Liver (tissue), 9 donors: ENCODE results near the gene VEZF1. TPM values are rescaled to one million over a fixed set of nuclear protein-coding genes. Genes with fewer than 3 reads are reported as not detected.

Source experiments
- DNase-seq: peaks from one replicate; pipeline ENCODE4 v3.0.0-alpha.2; 2017; ENCODE audit warnings: low spot score
- H3K27ac ChIP-seq, 2 donors: one replicate each; pipeline ENCODE4 v1.7.0; 2013; ENCODE audit warnings: inconsistent platforms in 2 of 2, low read length in 2 of 2, control low read depth in 1 of 2, low read depth in 1 of 2, mild to moderate bottlenecking in 1 of 2
- H3K27me3 ChIP-seq, 4 donors: one replicate each; pipeline versions ENCODE4 v1.6.1 to v1.7.0; 2013; ENCODE audit warnings: low read length in 3 of 4, inconsistent platforms in 1 of 4, mild to moderate bottlenecking in 1 of 4, moderate library complexity in 1 of 4; ENCODE audit not compliant: control insufficient read depth in 4 of 4, insufficient read depth in 4 of 4
- H3K36me3 ChIP-seq, 4 donors: one replicate each; pipeline versions ENCODE4 v1.6.1 to v1.7.0; 2013; ENCODE audit warnings: low read length in 3 of 4, mild to moderate bottlenecking in 3 of 4, low read depth in 1 of 4, moderate library complexity in 1 of 4; ENCODE audit not compliant: control insufficient read depth in 4 of 4, insufficient read depth in 3 of 4
- H3K4me1 ChIP-seq, 4 donors: one replicate each; pipeline versions ENCODE4 v1.6.1 to v1.7.0; 2013; ENCODE audit warnings: low read length in 3 of 4, mild to moderate bottlenecking in 3 of 4, moderate library complexity in 1 of 4; ENCODE audit not compliant: control insufficient read depth in 4 of 4, insufficient read depth in 4 of 4
- H3K4me3 ChIP-seq, 3 donors: one replicate each; pipeline versions ENCODE4 v1.6.1 to v1.7.0; 2013; ENCODE audit warnings: low read length in 3 of 3, control low read depth in 1 of 3, low read depth in 1 of 3, mild to moderate bottlenecking in 1 of 3
- H3K9ac ChIP-seq, 2 donors: one replicate each; pipeline ENCODE4 v1.7.0; 2013; ENCODE audit warnings: low read length in 2 of 2, mild to moderate bottlenecking in 2 of 2, moderate library complexity in 2 of 2, control low read depth in 1 of 2, low read depth in 1 of 2
- H3K9me3 ChIP-seq, 4 donors: one replicate each; pipeline versions ENCODE4 v1.6.1 to v1.7.0; 2013; ENCODE audit warnings: low read length in 3 of 4; ENCODE audit not compliant: control insufficient read depth in 4 of 4
- CTCF ChIP-seq: fragments of 150-350 bp; IDR thresholded peaks from 2 replicates; pipeline ENCODE4 v1.5.1; 2017; ENCODE audit warnings: improper control_type of control experiment, low read depth, low read length; ENCODE audit not compliant: missing input control
- FOXA1 ChIP-seq: IDR thresholded peaks from 2 replicates; pipeline ENCODE4 v1.6.1; 2016; ENCODE audit warnings: antibody characterized with exemption
- FOXA2 ChIP-seq: IDR thresholded peaks from 2 replicates; pipeline ENCODE4 v1.6.1; 2016; ENCODE audit warnings: antibody characterized with exemption
- GABPA ChIP-seq, 2 donors: IDR thresholded peaks in 1 of 2; conservative IDR thresholded peaks in 1 of 2; 2 replicates each; pipeline ENCODE4 v1.6.1; 2016; ENCODE audit warnings: antibody characterized with exemption in 2 of 2, mild to moderate bottlenecking in 1 of 2, moderate library complexity in 1 of 2
- HNF4A ChIP-seq, 2 donors: conservative IDR thresholded peaks; 2 replicates each; pipeline ENCODE4 v1.6.1; 2016; ENCODE audit warnings: antibody characterized with exemption in 2 of 2, mild to moderate bottlenecking in 2 of 2
- HNF4G ChIP-seq: IDR thresholded peaks from 2 replicates; pipeline ENCODE4 v1.6.1; 2016; ENCODE audit warnings: antibody characterized with exemption
- JUND ChIP-seq, 2 donors: IDR thresholded peaks; 2 replicates each; pipeline ENCODE4 v1.6.1; 2016; ENCODE audit warnings: antibody characterized with exemption in 2 of 2
- NR2F2 ChIP-seq: IDR thresholded peaks from 2 replicates; pipeline ENCODE4 v1.6.1; 2016; ENCODE audit warnings: antibody characterized with exemption
- RAD21 ChIP-seq, 2 donors: IDR thresholded peaks; 2 replicates each; pipeline ENCODE4 v1.6.1; 2016; ENCODE audit warnings: antibody characterized with exemption in 2 of 2, mild to moderate bottlenecking in 2 of 2
- RXRA ChIP-seq, 2 donors: IDR thresholded peaks; 2 replicates each; pipeline ENCODE4 v1.6.1; 2017 to 2018; ENCODE audit warnings: antibody characterized with exemption in 2 of 2, mild to moderate bottlenecking in 1 of 2
- SP1 ChIP-seq: IDR thresholded peaks from 2 replicates; pipeline ENCODE4 v1.6.1; 2018; ENCODE audit warnings: antibody characterized with exemption, mild to moderate bottlenecking
- YY1 ChIP-seq: IDR thresholded peaks from 2 replicates; pipeline ENCODE4 v1.6.1; 2016; ENCODE audit warnings: antibody characterized with exemption, mild to moderate bottlenecking
- WGBS: extraction: QIAGEN DNeasy Blood & Tissue Kit; methylation state at CpG from one replicate; pipeline ENCODE4 v1.1.7; 2013; 5-methylcytosine and 5-hydroxymethylcytosine counted together
- polyA plus RNA-seq, 2 donors: library from polyadenylated mRNA; stranded (reverse) in 1 of 2; unstranded in 1 of 2; fragments of 200-250 nt in 1 of 2; fragments of >200 nt in 1 of 2; fragmentation: Nextera tagmentation in 1 of 2; extraction: Ambion mirVana in 1 of 2; gene quantifications; one replicate each; pipeline versions ENCODE4 v1.2.1 to v1.2.3, GENCODE V29; 2013 to 2015
- total RNA-seq, 2 donors: library from RNA; depleted of rRNA; stranded (reverse); fragments of >200 nt; gene quantifications; one replicate each; pipeline ENCODE4 v1.2.3, GENCODE V29; 2014
- TF ChIP-seq, protein P1 (sequence below): IDR thresholded peaks from 2 replicates; pipeline ENCODE4 v1.6.1; 2016; ENCODE audit warnings: antibody characterized with exemption
- TF ChIP-seq, protein P2 (sequence below): IDR thresholded peaks from 2 replicates; pipeline ENCODE4 v1.6.1; 2016; ENCODE audit warnings: antibody characterized with exemption
- TF ChIP-seq, protein P3 (sequence below): IDR thresholded peaks from 2 replicates; pipeline ENCODE4 v1.6.1; 2016; ENCODE audit warnings: antibody characterized with exemption
- donor health status: healthy.
- donor health status: healthy.
- donor health status: healthy.
- donor health status: healthy.
- donor health status: healthy.

VEZF1 gene
- total and polyA plus RNA-seq, 4 donors = 7.9 to 26.2 (median 11.4) TPM

GRCh38 chr17:57971572-57971971, 16.5 kb downstream of the VEZF1 start:
- H3K27ac ChIP-seq = no peak overlapping the region
- no peaks in the 10 kb centered on the region for H3K27me3 ChIP-seq
- peaks cover 0 to 15% (median 9%) of the 10 kb centered on the region in 4 donors for H3K36me3 ChIP-seq
- no peak overlapping the region for H3K4me3 ChIP-seq
- H3K9ac ChIP-seq = no peak overlapping the region
- no peak for DNase-seq
- WGBS = 40% methylated on average over 10 of the region's 10 CpGs
- no peak for TF ChIP-seq CTCF
- TF ChIP-seq RAD21 (IDR thresholded peaks at IDR 0.05) = no peak
- no peak for TF ChIP-seq JUND (IDR thresholded peaks at IDR 0.05)
- TF ChIP-seq, protein P1, sequence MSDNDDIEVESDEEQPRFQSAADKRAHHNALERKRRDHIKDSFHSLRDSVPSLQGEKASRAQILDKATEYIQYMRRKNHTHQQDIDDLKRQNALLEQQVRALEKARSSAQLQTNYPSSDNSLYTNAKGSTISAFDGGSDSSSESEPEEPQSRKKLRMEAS = no peak
- TF ChIP-seq FOXA1 = no peak
- TF ChIP-seq HNF4A (conservative IDR thresholded peaks at IDR 0.05) = no peak
- H3K4me1 ChIP-seq = peaks cover 4 to 29% (median 21%) of the 10 kb centered on the region in 4 donors
- no peaks in the 10 kb centered on the region for H3K9me3 ChIP-seq

DNA sequence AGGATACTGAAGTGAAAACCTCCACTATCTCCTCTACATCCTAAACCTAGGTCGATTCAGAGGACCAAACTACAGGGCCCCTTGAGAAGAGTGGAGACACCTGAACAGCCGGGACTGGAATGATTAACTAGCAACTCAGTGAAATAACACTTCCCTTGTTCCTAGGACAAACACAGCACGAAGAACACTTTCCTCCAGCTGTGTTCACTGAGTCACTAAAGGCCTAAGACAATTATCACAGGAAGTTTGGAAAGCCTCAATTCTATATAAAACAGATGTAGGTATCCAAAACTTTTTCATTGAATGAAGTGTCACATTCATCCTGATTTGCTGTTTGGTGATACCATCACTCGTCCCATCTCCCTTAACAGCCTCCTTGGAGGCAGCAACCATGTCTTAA, 17.3 kb downstream of the VEZF1 start:
- Histone ChIP-seq H3K4me1 (peaks cover 1 to 24% (median 18%) of the 10 kb centered on the region in 4 donors), H3K9me3 (no peaks in the 10 kb centered on the region), H3K27ac (no peak overlapping the region), H3K9ac (no peak overlapping the region), H3K27me3 (no peaks in the 10 kb centered on the region), H3K4me3 (no peak overlapping the region), H3K36me3 (peaks cover 0 to 12% (median 5%) of the 10 kb centered on the region in 4 donors)
- no peak for DNase-seq
- 70% methylated on average over 4 of the region's 4 CpGs for WGBS
- TF ChIP-seq NR2F2 (no peak), FOXA2 (no peak), JUND (IDR thresholded peaks at IDR 0.05) (no peak), HNF4A (conservative IDR thresholded peaks at IDR 0.05) (no peak), SP1 (no peak), YY1 (no peak), CTCF (no peak), GABPA (IDR thresholded peaks at IDR 0.05 in 1 of 2, conservative IDR thresholded peaks at IDR 0.05 in 1 of 2) (no peak)
- TF ChIP-seq, protein P2, sequence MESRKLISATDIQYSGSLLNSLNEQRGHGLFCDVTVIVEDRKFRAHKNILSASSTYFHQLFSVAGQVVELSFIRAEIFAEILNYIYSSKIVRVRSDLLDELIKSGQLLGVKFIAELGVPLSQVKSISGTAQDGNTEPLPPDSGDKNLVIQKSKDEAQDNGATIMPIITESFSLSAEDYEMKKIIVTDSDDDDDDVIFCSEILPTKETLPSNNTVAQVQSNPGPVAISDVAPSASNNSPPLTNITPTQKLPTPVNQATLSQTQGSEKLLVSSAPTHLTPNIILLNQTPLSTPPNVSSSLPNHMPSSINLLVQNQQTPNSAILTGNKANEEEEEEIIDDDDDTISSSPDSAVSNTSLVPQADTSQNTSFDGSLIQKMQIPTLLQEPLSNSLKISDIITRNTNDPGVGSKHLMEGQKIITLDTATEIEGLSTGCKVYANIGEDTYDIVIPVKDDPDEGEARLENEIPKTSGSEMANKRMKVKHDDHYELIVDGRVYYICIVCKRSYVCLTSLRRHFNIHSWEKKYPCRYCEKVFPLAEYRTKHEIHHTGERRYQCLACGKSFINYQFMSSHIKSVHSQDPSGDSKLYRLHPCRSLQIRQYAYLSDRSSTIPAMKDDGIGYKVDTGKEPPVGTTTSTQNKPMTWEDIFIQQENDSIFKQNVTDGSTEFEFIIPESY = no peak

DNA sequence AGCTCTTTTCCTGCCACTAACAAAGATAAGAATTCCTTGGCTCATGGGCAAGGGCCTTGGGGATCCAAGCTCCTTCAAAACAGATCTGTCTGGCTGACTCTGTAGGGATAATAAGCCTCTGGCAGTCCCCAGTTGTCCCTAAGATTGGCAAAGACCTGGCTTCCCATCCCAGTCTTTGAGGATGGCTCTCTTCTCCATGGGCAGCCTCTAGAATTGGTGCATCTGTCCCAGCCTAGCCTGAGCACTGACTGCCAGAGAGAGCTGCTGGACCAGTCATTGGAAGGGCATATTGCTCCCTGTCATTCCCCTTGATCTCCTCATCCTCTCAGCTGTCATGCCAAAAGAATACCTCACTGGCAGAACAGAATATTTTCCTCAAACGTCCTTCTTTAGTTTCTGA, 19.6 kb downstream of the VEZF1 start:
- H3K9me3 ChIP-seq = no peaks in the 10 kb centered on the region
- H3K9ac ChIP-seq = no peak overlapping the region
- H3K36me3 ChIP-seq = no peaks in the 10 kb centered on the region
- H3K4me1 ChIP-seq = peaks cover 0 to 11% (median 4%) of the 10 kb centered on the region in 4 donors
- DNase-seq = no peak
- WGBS = 61% methylated on average over 1 of the region's 1 CpG
- no peaks in the 10 kb centered on the region for H3K27me3 ChIP-seq
- H3K4me3 ChIP-seq = no peak overlapping the region
- no peak overlapping the region for H3K27ac ChIP-seq
- TF ChIP-seq CTCF (no peak), HNF4A (conservative IDR thresholded peaks at IDR 0.05) (no peak), HNF4G (no peak), RXRA (IDR thresholded peaks at IDR 0.05) (no peak), SP1 (no peak)
- TF ChIP-seq, protein P3, sequence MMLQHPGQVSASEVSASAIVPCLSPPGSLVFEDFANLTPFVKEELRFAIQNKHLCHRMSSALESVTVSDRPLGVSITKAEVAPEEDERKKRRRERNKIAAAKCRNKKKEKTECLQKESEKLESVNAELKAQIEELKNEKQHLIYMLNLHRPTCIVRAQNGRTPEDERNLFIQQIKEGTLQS = no peak
